ENCODE measurements around the gene ARMC9.
"Not testable (repeated sequence)": the region's sequence is repeated elsewhere in the genome, so short reads cannot be mapped to it uniquely, and the experiment has no call there.

Gene ARMC9

GRCh38 chr2:231369580-231370428 is 171.4 kb downstream of the ARMC9 start:
- no peak for DNase-seq

GRCh38 chr2:231370429-231370748 is 172.0 kb downstream of the ARMC9 start:
- no peak for DNase-seq

DNA sequence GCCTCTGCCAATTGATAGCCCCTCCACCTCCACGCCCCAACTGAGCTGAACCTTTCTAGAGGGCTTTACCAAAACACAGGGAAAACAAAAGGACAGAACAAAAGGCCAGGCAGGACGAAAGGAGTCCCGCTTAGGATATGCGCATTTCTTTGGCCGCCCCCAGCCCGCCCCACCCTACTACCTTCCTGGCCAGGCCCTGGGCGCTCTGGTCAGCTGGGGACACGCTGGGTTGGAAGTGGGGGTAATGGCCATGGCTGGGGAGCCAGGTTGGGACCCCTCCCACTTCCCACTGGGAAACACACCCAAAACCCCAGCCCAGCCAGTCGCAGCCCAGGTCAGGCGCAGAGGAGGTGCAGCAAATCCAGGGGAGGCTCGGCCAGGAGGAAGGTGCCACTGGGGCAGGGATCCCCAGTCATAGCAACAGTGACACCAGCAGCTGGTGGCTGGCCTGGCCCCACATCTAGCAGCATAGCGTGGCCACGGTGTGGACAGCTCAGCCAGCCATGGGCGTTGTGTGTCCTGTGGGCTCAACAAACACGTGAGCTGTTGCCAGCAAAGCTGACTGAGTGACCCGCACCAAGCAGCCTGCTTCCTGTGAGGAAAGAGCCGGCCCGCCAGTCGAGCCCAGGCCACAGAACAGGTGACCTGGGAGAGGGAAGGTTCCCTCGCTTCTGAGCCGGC is 172.5 kb downstream of the ARMC9 start:
- DNase-seq = no peak

GRCh38 chr2:231371430-231372054 is 173.1 kb downstream of the ARMC9 start:
- DNase-seq = no peak

- DNase-seq = no peak
These were observed 173.9 kb downstream of the ARMC9 start for GRCh38 chr2:231372326-231372725.

DNA sequence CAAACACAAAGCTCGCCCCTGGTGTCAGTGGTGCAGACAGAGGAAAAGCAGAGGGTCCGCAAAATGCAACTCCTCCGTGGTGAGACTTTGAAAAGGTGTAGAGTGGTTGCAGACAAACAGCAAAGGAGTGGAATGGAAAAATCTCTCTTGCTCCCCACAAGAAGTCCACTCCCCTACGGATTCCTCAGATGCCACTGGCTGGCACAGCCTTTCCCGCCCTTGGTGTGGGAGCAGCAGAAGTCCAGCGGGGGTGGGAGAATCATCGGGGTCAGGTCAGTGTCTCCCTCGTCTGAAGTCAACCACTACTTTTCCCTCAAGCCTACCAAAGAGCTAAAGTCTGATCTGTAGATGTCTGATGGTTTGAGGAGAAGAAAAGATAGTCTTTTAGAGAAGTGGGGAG is 174.8 kb downstream of the ARMC9 start:
- DNase-seq = no peak

DNA sequence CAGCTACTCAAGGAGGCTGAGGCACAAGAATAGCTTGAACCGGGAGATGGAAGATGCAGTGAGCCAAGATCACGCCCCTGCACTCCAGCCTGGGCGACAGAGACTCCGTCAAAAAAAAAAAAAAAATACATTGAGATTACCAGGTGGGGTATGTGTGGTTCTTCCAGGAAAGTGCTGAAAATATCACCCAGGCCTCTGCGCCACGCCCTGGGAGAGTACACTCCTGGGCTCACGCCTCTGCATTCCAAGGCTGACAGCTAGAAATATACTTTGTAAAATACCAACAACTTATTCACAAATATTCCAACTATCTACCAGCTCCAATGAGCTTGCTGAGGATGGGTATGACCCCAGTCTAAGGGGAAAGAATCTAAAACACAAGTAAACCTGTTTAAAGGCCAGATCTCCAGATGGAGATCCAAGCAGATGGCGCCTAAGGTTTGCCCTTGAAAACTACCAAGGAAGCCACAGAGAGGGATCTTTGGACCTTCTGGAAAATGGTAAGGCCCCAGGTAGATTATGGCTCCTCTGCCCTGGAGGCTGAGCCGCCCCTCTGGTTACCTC is 175.4 kb downstream of the ARMC9 start:
- DNase-seq = no peak

GRCh38 chr2:231374771-231375170 is 176.3 kb downstream of the ARMC9 start:
- no peak for DNase-seq

DNA sequence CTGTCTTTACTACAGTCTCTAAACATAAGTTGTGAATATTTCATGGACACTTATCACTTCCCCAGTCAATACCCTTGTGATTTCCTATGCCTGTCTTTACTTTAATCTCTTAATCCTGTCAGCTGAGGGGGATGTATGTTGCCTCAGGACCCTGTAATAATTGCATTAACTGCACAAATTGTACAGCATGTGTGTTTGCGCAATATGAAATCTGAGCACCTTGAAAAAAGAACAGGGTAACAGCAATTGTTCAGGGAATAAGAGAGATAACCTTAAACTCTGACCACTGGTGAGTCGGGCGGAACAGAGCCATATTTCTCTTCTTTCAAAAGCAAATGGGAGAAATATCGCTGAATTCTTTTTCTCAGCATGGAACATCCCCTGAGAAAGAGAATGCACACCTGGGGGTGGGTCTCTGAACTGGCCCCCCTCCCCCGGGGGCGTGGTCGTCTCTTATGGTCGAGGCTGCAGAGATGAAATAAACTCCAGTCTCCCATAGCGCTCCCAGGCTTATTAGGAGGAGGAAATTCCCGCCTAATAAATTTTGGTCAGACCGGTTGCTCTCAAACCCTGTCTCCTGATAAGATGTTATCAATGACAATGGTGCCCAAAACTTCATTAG is 177.7 kb downstream of the ARMC9 start:
- not testable (repeated sequence) for DNase-seq

- no peak for DNase-seq
These were observed 178.4 kb downstream of the ARMC9 start for GRCh38 chr2:231376857-231377256.

DNA sequence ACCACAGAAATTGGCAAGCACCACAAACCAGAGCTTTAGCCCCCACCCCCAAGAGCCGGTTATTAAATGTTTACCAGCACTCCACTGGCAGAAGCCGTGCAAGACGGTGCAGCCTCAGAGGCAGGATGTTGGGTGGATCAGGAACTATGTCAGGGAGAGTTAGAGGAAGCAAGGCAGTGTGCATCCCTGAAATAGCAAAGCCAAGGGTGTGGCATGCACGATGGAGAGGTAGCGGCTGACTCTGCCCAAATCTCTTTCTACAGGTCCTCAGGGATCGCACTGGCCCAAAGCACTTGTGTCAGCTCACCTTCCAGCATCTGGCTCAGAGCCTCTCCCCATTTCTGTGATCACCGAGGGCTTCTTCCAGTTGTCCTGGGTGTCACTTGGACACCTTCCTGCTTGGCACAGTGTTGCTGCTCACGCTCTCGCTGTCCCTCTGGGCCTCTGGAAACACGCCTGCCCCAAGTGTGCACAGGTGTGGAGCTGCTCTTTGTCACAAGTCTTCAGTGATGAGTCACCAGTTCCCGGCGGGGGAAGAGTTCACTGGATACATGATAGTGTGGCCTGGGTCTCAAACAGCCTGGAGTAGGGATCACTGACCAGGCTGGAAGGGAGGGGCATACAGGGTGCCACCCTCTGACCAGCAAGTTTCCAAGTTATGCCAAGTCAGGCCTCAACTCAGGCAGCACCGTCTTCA is 179.7 kb downstream of the ARMC9 start:
- DNase-seq = no peak

GRCh38 chr2:231379266-231380215 is 181.1 kb downstream of the ARMC9 start:
- DNase-seq = no peak

GRCh38 chr2:231380307-231380706 is 181.9 kb downstream of the ARMC9 start:
- no peak for DNase-seq

DNA sequence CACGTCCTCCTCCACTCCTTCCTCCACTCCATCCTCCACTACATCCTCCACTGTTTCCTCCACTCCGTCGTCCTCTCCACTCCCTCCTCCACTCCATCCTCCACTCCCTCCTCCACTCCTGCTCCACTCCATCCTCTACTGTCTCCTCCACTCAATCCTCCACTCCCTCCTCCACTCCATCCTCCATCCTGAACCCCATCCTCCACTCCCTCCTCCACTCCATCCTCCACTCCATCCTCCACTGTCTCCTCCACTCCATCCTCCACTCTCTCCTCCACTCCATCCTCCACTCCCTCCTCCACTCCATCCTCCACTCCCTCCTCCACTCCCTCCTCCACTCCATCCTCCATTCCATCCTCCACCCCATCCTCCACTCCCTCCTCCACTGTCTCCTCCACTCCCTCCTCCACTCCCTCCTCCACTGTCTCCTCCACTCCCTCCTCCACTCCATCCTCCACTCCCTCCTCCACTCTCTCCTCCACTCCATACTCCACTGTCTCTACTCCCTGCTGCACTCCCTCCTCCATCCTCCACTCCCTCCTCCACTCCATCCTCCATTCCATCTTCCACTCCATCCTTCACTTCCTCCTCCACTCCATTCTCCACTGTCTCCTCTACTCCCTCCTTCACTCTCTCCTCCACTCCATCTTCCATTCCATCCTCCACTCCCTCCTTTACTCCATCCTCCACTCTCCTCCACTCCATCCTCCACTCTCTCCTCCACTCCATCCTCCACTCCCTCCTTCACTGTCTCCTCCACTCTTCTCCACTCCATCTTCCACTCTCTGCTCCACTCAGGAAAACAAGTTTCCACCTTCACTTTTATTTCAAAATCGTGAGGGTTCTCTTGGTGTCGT is 182.8 kb downstream of the ARMC9 start:
- no peak for DNase-seq

DNA sequence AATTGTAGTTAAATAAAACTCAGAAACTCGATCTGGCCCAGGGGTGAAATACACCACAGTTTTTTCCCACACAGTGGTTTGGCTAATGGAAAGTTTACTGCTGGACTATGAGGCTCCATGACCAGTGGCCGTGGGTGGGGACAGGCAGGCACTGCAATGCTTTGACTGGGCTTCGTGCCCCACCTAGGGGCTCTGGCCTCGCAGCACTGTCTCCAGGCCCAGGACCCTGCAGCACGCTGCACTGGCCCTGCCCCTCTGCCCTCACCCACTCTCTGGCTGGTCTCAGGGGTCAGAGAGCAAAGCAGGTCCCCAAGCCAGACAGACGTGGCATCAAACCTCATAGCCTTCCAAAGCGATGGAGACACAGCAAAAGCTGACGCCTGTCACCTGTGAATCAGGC is 183.7 kb downstream of the ARMC9 start:
- DNase-seq = no peak

DNA sequence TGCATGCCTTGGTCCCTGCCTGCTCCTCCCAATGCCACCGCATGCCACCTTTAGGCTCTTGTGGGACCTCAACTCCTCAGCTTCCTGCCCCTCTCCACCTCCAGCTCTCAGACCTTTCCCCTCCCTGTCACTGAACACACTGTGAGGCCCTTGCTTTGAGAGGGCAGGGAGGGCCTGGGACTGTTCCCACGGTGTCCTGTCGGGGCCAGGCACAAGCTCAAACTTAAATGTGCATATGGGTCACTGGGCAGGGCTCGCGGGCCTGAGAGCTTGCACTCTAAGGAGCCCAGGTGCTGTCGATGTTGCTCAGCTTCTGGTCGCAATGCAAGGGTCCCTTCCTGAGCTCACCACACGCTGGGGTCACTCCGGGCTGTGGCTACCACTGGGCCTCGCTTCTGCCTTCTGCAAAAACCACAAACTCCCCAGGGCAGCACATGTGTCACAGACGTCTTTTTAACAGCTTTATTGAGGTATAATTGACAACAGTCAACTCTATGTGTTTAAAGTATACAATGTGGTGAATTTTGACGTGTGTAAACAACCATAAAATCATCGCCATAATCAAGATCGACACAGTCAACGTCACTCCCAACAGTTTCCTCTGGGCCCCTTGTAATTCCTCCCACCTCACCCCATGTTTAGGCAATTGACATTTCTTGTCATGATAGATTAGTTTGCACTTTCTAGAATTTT is 185.1 kb downstream of the ARMC9 start:
- no peak for DNase-seq

GRCh38 chr2:231384109-231384435 is 185.6 kb downstream of the ARMC9 start:
- no peak for DNase-seq

DNA sequence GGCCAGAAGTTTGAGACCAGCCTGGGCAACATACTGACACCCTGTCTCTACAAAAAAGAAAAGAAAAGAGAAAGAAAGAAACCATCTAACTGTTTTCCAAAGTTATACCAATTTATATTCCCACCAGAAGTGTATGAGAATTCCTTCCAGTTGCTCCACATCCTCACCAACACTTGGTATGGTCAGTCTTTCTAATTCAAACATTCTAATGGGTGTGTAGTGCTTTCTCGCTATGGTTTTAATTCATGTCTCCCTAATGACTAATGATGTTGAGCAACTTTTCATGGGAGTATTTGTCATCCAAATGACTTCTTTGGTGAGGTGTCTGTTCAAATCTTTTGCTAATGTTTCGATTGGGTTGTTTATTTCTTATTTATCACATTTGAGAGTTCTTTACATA is 186.5 kb downstream of the ARMC9 start:
- DNase-seq = no peak

GRCh38 chr2:231385429-231385828 is 187.0 kb downstream of the ARMC9 start:
- DNase-seq = no peak

- no peak for DNase-seq
These were observed 188.0 kb downstream of the ARMC9 start for GRCh38 chr2:231386446-231386845.
